GM13977 (cell line): ENCODE measurements around the gene SLPI.

Experiments
- DNase-seq: peaks from one replicate; pipeline ENCODE4 v3.0.0; 2012; ENCODE audit warnings: low spot score
- in situ Hi-C: fragments of 300-500 bp; cut with MboI; formaldehyde crosslinking; loops from one replicate; pipeline ENCODE4 v1.12.0; 2022; ENCODE audit warnings: low sequenced_read_pairs, low pct_unique_long_range_greater_than_20kb, mixed read lengths, inconsistent platforms; ENCODE audit not compliant: unreplicated experiment
- TF ChIP-seq, protein P1 (sequence below): IDR thresholded peaks from 2 replicates; pipeline ENCODE4 v1.5.1; 2012; ENCODE audit warnings: mild to moderate bottlenecking, control low read depth; ENCODE audit not compliant: insufficient read depth; ENCODE audit errors: extremely low read depth, missing control alignments

SLPI gene, protein sequence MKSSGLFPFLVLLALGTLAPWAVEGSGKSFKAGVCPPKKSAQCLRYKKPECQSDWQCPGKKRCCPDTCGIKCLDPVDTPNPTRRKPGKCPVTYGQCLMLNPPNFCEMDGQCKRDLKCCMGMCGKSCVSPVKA

DNA sequence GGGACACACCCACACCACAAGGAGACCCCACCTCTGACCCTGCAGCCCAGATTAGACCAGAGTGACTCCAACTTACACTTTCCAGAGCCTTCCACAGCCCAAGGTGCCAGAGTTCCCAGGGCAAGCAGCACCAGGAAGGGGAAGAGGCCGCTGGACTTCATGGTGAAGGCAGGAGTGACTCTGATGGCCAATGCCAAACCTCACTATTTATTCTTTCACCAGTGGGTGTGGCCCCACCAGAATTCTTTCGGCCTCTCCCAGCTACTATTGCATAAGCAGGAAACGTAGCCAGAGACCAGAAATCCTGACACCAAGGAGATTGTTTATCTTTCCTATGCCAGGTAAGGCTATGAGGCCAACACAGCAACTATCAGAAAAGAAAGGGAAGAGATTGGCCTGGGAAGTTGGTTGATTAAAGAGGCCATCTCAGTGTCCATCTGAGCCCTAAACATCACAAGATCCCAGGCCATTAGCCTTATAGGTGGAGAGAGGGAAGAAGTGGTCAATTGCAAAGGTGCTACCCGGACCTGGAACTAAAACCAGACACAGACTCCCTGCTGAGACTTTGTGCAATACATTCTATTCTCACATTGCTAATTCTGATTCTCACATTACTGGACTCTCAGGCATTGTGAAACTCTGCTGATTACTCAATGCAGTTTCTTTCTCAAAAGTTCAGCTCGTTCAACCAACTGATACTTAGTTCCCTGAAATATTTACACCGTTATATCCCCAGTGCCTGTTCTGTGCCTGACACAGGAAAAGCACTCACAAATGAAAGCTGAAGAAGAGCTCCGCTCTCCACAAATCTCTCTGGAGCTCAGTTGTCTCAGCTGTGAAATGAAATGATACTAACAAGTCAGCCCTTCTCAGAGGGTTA lies at the start of gene SLPI:
TSS of gene SLPI (minus strand) at position 182 of the 880 bp plus-strand sequence. CDS start at position 161, 21 bp downstream.
- in situ Hi-C loops, result no loop called here
- peak; percentile 26 for DNase-seq
- TF ChIP-seq, protein P1, sequence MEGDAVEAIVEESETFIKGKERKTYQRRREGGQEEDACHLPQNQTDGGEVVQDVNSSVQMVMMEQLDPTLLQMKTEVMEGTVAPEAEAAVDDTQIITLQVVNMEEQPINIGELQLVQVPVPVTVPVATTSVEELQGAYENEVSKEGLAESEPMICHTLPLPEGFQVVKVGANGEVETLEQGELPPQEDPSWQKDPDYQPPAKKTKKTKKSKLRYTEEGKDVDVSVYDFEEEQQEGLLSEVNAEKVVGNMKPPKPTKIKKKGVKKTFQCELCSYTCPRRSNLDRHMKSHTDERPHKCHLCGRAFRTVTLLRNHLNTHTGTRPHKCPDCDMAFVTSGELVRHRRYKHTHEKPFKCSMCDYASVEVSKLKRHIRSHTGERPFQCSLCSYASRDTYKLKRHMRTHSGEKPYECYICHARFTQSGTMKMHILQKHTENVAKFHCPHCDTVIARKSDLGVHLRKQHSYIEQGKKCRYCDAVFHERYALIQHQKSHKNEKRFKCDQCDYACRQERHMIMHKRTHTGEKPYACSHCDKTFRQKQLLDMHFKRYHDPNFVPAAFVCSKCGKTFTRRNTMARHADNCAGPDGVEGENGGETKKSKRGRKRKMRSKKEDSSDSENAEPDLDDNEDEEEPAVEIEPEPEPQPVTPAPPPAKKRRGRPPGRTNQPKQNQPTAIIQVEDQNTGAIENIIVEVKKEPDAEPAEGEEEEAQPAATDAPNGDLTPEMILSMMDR, result no peak

DNA sequence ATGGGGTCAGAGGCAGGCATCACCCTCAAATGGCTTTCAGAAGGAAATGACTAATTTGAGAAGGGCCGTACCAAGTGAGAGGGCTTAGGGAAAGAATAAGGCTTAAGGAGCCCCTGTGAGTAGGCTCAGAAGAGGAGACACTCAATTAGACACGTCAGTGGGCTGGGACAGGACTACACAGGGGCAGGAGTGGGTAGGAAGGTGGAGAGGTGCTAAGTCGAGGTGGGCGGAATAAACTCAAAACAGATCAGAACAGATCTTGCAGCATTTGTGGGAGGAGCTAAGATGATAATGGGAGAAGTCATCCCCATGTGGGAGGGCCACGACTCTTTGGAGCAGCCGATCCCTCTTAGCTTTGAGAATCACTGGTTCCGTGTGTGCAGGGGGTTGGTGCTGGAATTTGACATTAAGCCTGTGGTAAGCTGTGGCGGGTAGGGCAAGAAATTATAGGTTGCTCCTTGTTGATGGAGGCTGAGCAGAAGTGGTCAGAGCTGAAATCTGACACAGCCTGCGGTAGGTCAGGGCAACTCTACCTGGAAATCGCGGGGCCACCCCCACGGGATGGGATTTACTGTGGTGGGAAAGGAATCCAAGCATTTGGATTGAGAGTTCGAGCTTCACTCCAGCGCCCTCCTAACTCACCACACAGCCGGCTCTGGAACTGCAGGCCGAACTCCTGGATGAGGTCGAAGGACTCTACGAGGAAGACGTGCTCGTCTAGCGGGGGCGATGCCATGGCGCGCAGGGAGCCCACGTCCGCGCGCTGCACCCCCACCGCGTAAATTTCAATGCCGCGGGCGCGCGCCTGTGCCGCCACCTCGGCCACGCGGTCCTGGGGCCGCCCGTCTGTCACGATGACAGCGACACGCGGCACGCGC lies 49.5 kb upstream of the SLPI start:
- DNase-seq, result no peak
- TF ChIP-seq, protein P1, result no peak
- in situ Hi-C loops, result no loop called here

DNA sequence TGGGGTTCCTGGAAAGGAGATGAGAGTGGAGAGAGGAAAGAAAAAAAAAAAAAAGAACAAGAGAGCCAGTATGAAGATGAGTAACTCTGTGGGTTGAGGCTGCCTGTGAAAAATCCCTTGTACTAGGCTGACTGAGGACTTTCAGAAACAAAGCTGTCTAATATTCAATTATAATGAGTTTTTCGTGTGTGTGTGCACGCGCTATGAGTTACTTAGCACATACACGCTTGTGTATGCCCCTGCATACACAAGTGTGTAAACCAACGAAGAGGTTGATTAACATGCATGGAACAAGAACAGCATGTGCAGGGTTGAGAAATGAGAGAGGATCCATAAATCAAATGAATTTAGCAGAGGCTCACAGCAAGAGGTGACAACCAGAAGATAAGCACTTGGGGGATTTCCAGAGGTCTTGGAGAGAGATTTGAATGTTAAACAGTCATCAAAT lies 47.5 kb upstream of the SLPI start:
- DNase-seq, result no peak
- in situ Hi-C loops, result no loop called here
- TF ChIP-seq, protein P1, result no peak

DNA sequence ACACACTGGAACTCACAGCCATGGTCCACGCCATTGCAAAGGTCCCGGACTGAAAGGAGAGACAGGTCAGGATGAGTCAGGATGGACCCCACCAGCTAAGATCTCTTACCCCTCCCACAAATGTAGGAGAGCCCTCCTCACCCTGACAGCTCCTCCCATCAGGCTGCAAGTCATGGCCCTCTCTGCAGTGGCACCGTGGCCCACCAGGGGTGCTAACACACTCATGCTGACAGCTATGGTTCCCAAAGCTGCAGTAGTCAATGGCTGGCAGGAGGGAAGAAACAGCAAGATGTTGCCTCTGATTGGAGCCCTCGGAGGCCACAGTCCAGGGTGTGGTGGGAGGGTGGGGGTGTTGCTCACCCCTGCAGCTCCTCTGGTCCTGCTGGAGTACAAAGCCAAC lies 46.6 kb upstream of the SLPI start:
- TF ChIP-seq, protein P1, result peak; percentile 47
- in situ Hi-C loops, result no loop called here

DNA sequence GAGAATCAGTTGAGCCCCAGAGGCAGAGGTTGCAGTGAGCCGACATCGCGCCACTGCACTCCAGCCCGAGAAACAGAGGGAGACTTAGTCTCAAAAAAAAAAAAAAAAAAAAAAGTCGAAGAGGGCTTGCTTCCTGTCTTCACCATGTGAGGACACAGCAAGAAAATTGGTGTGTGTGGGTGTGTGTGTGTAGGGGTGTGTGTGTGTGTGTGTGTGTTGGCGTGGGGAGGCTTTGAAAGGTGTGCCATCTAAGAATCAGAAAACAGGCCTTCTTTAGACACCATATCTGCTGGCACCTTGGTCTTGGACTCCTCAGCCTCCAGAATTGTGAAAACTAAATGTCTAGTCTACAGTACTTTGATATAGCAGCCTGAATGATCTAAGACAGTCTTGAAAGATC lies 45.4 kb upstream of the SLPI start:
- in situ Hi-C loops, result no loop called here
- TF ChIP-seq, protein P1, result no peak
- no peak for DNase-seq

More for the DNA sequence above, 46.6 kb upstream of the SLPI start:
- peak; percentile 71 for DNase-seq
